Omental fat pad (tissue), 4 donors: Measurements from ENCODE around the gene MOGAT1. TPM values are rescaled to one million over a fixed set of nuclear protein-coding genes. Genes with fewer than 3 reads are reported as not detected.
"Not testable (repeated sequence)": the region's sequence is repeated elsewhere in the genome, so short reads cannot be mapped to it uniquely, and the experiment has no call there.

Experiments used
- ATAC-seq: fragments of 150-250 bp; one replicate; pipeline ENCODE4 v1.9.1; 2016; ENCODE audit warnings: mild to moderate bottlenecking, moderate library complexity; ENCODE audit not compliant: low FRiP score
- DNase-seq: peaks from one replicate; pipeline ENCODE4 v3.0.0-alpha.2; 2019; ENCODE audit warnings: low spot score
- total RNA-seq, 4 donors: library from RNA; depleted of rRNA; stranded (reverse); fragments of >200 nt; gene quantifications; one replicate each; pipeline ENCODE4 v1.1.0, GENCODE V29; 2016
- TF ChIP-seq, protein P1 (sequence below), 3 donors: fragments of 450-650 bp; IDR thresholded peaks; one replicate each; pipeline ENCODE4 v1.5.1; 2016 to 2017; ENCODE audit warnings: antibody characterized with exemption in 3 of 3, mild to moderate bottlenecking in 3 of 3, moderate library complexity in 2 of 3

The MOGAT1 gene
- total RNA-seq, 4 donors from 2014 or later: 0.95 to 2.4 TPM; not detected in 2

DNA sequence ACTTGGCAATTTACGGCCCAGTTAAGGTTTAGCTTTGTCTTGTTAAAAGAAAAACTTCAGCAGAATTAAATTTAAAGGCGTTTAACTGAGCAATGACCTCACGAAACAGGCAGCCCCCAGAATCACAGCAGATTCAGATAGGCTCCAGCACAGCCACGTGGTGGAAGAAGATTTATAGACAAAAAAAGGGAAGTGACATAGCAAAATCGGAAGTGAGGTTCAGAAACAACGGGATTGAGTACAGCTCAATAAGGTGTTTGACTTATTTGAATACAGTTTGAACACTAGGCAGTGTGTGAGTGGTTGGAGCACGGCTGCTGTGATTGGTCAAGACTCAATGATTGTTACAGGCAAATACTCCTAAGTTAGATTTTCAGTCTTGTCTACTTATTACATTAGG lies 79.8 kb downstream of the MOGAT1 start:
- TF ChIP-seq, protein P1, sequence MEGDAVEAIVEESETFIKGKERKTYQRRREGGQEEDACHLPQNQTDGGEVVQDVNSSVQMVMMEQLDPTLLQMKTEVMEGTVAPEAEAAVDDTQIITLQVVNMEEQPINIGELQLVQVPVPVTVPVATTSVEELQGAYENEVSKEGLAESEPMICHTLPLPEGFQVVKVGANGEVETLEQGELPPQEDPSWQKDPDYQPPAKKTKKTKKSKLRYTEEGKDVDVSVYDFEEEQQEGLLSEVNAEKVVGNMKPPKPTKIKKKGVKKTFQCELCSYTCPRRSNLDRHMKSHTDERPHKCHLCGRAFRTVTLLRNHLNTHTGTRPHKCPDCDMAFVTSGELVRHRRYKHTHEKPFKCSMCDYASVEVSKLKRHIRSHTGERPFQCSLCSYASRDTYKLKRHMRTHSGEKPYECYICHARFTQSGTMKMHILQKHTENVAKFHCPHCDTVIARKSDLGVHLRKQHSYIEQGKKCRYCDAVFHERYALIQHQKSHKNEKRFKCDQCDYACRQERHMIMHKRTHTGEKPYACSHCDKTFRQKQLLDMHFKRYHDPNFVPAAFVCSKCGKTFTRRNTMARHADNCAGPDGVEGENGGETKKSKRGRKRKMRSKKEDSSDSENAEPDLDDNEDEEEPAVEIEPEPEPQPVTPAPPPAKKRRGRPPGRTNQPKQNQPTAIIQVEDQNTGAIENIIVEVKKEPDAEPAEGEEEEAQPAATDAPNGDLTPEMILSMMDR (IDR thresholded peaks at IDR 0.05): no peak

DNA sequence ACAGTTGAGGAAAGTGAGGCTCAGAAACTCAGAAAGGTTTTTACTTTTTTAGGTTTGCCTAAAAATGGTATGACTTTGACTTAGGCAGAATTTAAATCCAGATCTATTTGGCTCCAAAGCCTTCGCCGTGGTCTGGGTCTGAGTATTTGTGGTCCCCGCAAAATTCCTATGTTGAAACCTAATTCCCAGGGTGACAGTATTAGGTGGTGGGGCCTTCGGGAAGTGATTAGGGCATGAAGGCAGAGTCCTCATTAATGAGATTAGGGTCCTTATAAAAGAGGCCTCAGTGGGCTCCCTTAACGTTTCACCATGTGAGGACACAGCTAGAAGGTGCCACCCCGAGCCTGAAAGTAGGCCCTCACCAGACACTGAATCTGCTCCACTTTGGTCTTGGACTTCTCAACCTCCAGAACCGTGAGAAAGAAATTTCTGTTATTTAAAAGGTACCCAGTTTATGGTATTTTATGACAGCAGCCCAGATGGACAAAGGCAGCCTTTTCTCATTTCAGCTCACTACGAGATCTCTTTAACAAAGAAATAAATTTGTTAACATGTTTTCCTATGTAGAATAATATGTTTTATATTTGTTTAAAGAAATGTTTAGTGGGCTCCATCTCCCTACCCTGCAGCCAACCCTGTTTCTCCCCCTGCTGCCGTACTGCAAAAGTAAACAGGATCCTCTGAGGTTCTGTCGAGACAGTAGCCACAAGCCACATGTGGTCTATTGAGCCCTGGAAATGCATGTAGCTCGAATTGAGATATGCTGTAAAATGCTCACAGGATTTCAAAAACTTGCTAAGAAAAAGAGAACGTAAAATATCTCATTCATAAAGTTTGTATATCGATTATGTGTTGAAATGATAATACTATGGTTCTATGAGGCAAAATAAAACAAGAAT lies 80.6 kb downstream of the MOGAT1 start:
- ATAC-seq: no peak
- TF ChIP-seq, protein P1 (IDR thresholded peaks at IDR 0.05): no peak
- no peak for DNase-seq

More for the DNA sequence above, 79.8 kb downstream of the MOGAT1 start:
- no peak for DNase-seq
- no peak for ATAC-seq

DNA sequence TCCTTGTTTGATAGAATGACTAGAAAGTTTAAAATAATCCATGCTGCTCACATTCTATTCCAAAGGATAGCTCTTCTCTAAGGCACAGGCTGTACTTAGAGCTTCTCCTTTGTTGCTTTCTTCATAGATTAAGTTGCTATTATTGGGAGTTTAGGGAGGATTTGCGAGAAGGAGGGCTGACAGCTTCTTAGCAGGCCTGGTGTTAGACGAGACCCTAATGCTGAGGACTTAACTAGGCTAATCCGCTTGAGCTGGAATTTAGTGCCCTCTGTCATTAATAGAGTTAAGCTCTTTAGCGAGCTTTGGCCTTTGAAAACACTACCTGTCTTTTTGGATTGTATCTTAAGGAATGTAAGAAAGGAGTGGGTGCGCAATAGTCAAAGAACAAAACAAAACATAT lies 81.3 kb downstream of the MOGAT1 start:
- TF ChIP-seq, protein P1 (IDR thresholded peaks at IDR 0.05): no peak
- ATAC-seq (no peak), DNase-seq (no peak)

DNA sequence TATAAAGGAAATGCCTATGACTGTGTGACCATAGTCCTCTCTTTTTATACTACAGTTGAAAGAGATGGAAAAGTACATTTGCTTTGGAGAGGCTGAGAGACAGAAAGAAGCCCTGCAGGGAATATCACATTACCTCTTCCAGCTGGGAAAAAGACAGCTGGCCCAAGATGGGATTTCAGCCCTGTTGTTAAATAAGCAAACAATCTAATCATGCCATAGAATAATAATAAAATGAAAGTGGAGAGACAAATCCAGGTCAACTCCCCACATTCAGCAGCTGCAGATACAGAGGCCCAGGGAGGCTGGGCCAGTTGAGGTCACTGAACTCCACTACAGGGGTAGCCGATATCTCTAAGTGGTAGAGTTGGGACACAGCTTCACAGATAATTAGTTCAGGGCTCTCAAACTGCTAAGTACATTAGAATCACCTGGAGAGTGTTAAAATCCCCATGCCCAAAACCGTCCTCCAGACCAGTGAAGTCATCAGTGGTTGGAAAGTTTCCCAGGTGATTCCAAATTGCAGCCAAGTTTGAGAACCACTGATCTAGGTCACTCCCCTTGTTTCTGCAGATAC lies 81.9 kb downstream of the MOGAT1 start:
- TF ChIP-seq, protein P1 (IDR thresholded peaks at IDR 0.05): no peak
- DNase-seq: no peak
- ATAC-seq: peak; percentile 41

DNA sequence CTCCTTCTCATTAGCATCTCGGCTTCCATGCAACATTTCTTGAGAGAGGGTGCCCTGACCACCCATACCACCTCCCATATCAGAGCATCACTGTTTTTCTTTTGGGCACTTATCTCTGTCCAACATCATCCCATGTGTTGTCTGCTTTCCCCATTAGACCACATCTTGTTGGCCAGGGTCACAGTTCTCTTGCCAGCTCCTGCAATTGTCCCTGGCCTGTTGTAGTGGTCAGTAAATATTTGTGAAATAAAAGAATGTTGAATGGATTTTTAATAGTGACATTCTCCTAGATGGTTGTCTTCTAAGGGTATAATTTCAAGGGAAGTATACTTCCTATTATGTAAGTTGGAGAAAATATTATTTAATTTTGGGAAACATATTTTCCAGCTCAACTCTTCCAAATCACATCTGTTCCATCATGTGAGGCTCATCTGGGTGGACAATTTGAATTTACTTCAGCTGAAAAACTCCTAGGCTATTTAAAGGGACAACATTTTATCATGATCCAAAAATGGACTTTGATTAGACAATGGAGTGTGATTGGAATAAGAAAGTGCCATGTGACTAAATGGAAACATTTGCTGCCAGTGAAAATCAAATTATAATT lies 83.0 kb downstream of the MOGAT1 start:
- TF ChIP-seq, protein P1 (IDR thresholded peaks at IDR 0.05): no peak
- ATAC-seq (no peak), DNase-seq (no peak)

DNA sequence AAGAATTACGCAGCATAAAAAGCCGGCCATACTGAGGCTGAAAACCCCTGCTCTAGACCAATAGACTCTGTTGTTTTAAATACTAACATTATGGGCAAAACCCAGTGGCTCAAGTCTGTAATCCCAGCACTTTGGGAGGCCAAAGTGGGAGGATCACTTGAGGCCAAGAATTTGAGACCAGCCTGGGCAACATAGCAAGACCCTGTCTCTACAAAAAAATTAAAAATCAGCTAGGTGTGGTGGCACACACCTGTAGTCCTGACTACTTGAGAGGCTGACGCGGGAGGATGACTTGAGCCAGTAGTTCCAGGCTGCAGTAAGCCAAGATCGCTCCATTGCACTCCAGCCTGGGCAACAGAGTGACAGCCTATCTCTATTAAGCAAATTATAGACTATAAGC lies 84.1 kb downstream of the MOGAT1 start:
- not testable (repeated sequence) for DNase-seq, ATAC-seq

DNA sequence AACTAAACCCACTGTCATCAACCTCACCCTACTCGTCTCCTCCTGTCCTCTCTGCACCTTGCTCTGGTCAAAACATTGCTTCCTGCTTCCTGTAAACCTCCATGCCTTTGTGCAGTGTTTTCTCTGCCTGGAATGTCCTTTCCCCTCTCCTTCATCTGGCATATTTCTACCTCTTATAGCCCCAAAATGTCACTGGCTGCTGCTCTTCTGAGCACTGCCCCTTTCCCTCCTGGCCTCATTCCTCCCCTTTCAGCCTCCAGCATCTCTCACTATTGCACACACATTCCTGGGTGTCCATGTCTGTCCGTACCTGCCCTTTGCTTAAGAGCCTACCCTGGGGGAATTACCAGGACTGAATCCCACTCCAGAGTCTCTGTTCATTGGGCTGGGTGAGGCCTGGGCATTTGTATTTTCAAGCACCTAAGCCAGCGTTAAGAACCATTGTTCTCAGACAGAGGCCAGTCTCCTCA lies 84.9 kb downstream of the MOGAT1 start:
- ATAC-seq (no peak), DNase-seq (no peak)
- TF ChIP-seq, protein P1 (IDR thresholded peaks at IDR 0.05): no peak
